Measurements from ENCODE around the gene CEP44.

GRCh38 chr4:174275101-174275500, 8.6 kb upstream of the CEP44 start:
- TF ChIP-seq POLR2A (IDR thresholded peaks at IDR 0.05; ENCODE audit: low read depth, low read length): no peak
- TF ChIP-seq PBX3 (IDR thresholded peaks at IDR 0.05; ENCODE audit: insufficient replicate concordance, low read depth, low read length): no peak
